CD14-positive monocyte (primary cell): ENCODE data around the gene ST7L. TPM values are rescaled to one million over a fixed set of nuclear protein-coding genes. Genes with fewer than 3 reads are reported as not detected.
"Not testable (repeated sequence)": the region's sequence is repeated elsewhere in the genome, so short reads cannot be mapped to it uniquely, and the experiment has no call there.

Source experiments
- DNase-seq, 3 donors: peaks; one replicate each; pipeline ENCODE4 v3.0.0-alpha.2; 2011 to 2022
- H2AFZ ChIP-seq: 2 replicates; pipeline ENCODE4 v1.6.0; 2012; ENCODE audit warnings: mild to moderate bottlenecking, low read depth, low read length, inconsistent platforms; ENCODE audit not compliant: insufficient read depth, poor library complexity, severe bottlenecking
- H3K27ac ChIP-seq, 2 donors: 1 replicate in 1 of 2; 2 replicates in 1 of 2; pipeline ENCODE4 v1.5.1; 2012 to 2013; ENCODE audit warnings: low read length in 2 of 2, control low read depth in 1 of 2, inconsistent platforms in 1 of 2, low read depth in 1 of 2, mild to moderate bottlenecking in 1 of 2
- H3K27me3 ChIP-seq, 2 donors: one replicate each; pipeline versions ENCODE4 v1.6.0 to v1.6.1; 2011 to 2013; ENCODE audit warnings: low read length in 2 of 2; ENCODE audit not compliant: control insufficient read depth in 2 of 2, insufficient read depth in 2 of 2
- H3K36me3 ChIP-seq, 2 donors: replicated peaks in 1 of 2; 1 replicate in 1 of 2; 2 replicates in 1 of 2; pipeline versions ENCODE4 v1.5.1 to v1.6.1; 2012 to 2013; ENCODE audit warnings: low read length in 2 of 2, control low read depth in 1 of 2, inconsistent platforms in 1 of 2, mild to moderate bottlenecking in 1 of 2; ENCODE audit not compliant: insufficient read depth in 2 of 2, control insufficient read depth in 1 of 2
- H3K4me1 ChIP-seq, 2 donors: 1 replicate in 1 of 2; 2 replicates in 1 of 2; pipeline versions ENCODE4 v1.5.1 to v1.6.1; 2012 to 2013; ENCODE audit warnings: low read length in 2 of 2, control low read depth in 1 of 2, inconsistent platforms in 1 of 2, mild to moderate bottlenecking in 1 of 2, moderate library complexity in 1 of 2; ENCODE audit not compliant: insufficient read depth in 2 of 2, control insufficient read depth in 1 of 2
- H3K4me2 ChIP-seq: replicated peaks from 2 replicates; pipeline ENCODE3; 2012; ENCODE audit warnings: low read length, moderate library complexity, mild to moderate bottlenecking; ENCODE audit not compliant: poor library complexity, severe bottlenecking; ENCODE audit errors: extremely low read depth
- H3K4me3 ChIP-seq, 3 experiments: fragments of 200-600 bp in 1 of 3; sonication (generic) in 1 of 3; replicated peaks in 1 of 3; 1 replicate in 2 of 3; 2 replicates in 1 of 3; pipeline ENCODE4 v1.5.1; 2011 to 2013; ENCODE audit warnings: low read length in 3 of 3, mild to moderate bottlenecking in 3 of 3, control low read depth in 2 of 3, low read depth in 2 of 3, inconsistent platforms in 1 of 3, moderate library complexity in 1 of 3
- H3K79me2 ChIP-seq: 2 replicates; pipeline ENCODE4 v1.6.0; 2012; ENCODE audit warnings: mild to moderate bottlenecking, control low read depth, inconsistent platforms, low read length, moderate library complexity; ENCODE audit not compliant: insufficient read depth
- H3K9ac ChIP-seq: 2 replicates; pipeline ENCODE4 v1.6.0; 2017; ENCODE audit warnings: low read length, mild to moderate bottlenecking; ENCODE audit not compliant: insufficient read depth, poor library complexity, severe bottlenecking
- H3K9me3 ChIP-seq, 2 donors: replicated peaks in 1 of 2; 1 replicate in 1 of 2; 2 replicates in 1 of 2; pipeline versions ENCODE4 v1.5.1 to v1.6.1; 2012 to 2013; ENCODE audit warnings: low read length in 2 of 2, control low read depth in 1 of 2; ENCODE audit not compliant: control insufficient read depth in 1 of 2, insufficient read depth in 1 of 2
- H4K20me1 ChIP-seq: 2 replicates; pipeline ENCODE4 v1.6.0; 2012; ENCODE audit warnings: mild to moderate bottlenecking, low read length, control low read depth, moderate library complexity; ENCODE audit not compliant: insufficient read depth
- H3K27ac Mint-ChIP-seq, 7 donors: one replicate each; pipeline ENCODE4 v1.8.0; 2020; ENCODE audit warnings: mild to moderate bottlenecking in 7 of 7, mixed read lengths in 7 of 7, moderate library complexity in 6 of 7, inconsistent platforms in 2 of 7
- H3K27me3 Mint-ChIP-seq, 3 donors: one replicate each; pipeline ENCODE4 v1.8.0; 2021 to 2022; ENCODE audit warnings: low read depth in 3 of 3, mild to moderate bottlenecking in 3 of 3, mixed read lengths in 3 of 3, moderate library complexity in 3 of 3, inconsistent platforms in 1 of 3
- H3K36me3 Mint-ChIP-seq, 2 donors: one replicate each; pipeline ENCODE4 v1.8.0; 2020; ENCODE audit warnings: mixed read lengths in 2 of 2, inconsistent platforms in 1 of 2, mild to moderate bottlenecking in 1 of 2
- H3K4me1 Mint-ChIP-seq: one replicate; pipeline ENCODE4 v1.8.0; 2020; ENCODE audit warnings: mild to moderate bottlenecking, mixed read lengths
- H3K4me3 Mint-ChIP-seq, 2 donors: one replicate each; pipeline ENCODE4 v1.8.0; 2020; ENCODE audit warnings: mild to moderate bottlenecking in 2 of 2, mixed read lengths in 2 of 2, moderate library complexity in 1 of 2
- H3K9me3 Mint-ChIP-seq, 7 donors: one replicate each; pipeline ENCODE4 v1.8.0; 2020 to 2022; ENCODE audit warnings: mixed read lengths in 7 of 7, mild to moderate bottlenecking in 6 of 7, moderate library complexity in 6 of 7, inconsistent platforms in 2 of 7
- WGBS: methylation state at CpG from one replicate; pipeline ENCODE4 v1.1.5; 2013; ENCODE audit warnings: missing lambda C conversion rate; ENCODE audit not compliant: insufficient coverage; 5-methylcytosine and 5-hydroxymethylcytosine counted together
- intact Hi-C, 2 donors: fragments of 100-400 bp; cut with micrococcal nuclease; formaldehyde crosslinking; loops; one replicate each; pipeline versions ENCODE4 v1.15.0 to v1.15.1; 2023
- polyA plus RNA-seq, 3 donors: library from polyadenylated mRNA; depleted of rRNA in 1 of 3; unstranded in 2 of 3; stranded (reverse) in 1 of 3; fragments of 300-500 nt in 2 of 3; fragments of >200 nt in 1 of 3; fragmentation: Illumina TruSeq in 2 of 3; gene quantifications; 1 replicate in 2 of 3; 2 replicates in 1 of 3; pipeline ENCODE4 v1.2.3, GENCODE V29; 2012 to 2021
- TF ChIP-seq, protein P1 (sequence below): fragments of 200-600 bp; IDR thresholded peaks from one replicate; pipeline ENCODE4 v1.8.0; 2022; ENCODE audit warnings: antibody characterized with exemption, mild to moderate bottlenecking

ST7L gene
- polyA plus RNA-seq, 3 donors = 5.4 to 10.0 (median 6.1) TPM

DNA sequence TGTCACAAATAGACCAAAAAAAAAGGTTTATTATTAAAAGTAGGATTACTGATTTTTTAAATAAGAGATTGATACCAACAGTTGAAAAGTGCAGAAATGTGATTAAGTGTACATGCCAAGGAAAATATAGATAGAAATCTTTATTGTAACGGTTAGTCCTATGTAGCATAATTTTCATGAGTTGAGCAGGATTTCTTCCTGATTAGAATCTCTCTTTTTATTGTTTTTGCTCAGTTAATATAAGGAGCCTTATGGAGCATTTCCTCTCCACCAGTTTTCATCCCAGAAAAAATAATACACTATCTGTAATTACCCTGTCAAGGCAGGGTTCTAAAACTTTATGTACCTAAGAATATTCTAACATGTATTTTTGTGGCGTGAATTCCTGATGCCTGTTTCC, 24.1 kb upstream of the ST7L start:
- H3K4me1 Mint-ChIP-seq = no peaks in the 10 kb centered on the region
- Histone ChIP-seq H3K4me2 (no peak overlapping the region), H3K27me3 (no peaks in the 10 kb centered on the region), H3K9ac (no peak overlapping the region), H2AFZ (no peak overlapping the region), H3K4me3 (no peak overlapping the region), H4K20me1 (peaks cover 90% of the 10 kb centered on the region), H3K4me1 (no peaks in the 10 kb centered on the region), H3K36me3 (peaks cover 24 to 47% of the 10 kb centered on the region in 2 donors), H3K79me2 (peaks cover 91% of the 10 kb centered on the region), H3K9me3 (no peaks in the 10 kb centered on the region), H3K27ac (peak overlapping the region in 1 of 2 donors; percentile 12)
- WGBS = no CpG with 5 or more reads among the region's 2 CpGs
- H3K4me3 Mint-ChIP-seq = no peak overlapping the region
- intact Hi-C loops = no loop called here
- TF ChIP-seq, protein P1, sequence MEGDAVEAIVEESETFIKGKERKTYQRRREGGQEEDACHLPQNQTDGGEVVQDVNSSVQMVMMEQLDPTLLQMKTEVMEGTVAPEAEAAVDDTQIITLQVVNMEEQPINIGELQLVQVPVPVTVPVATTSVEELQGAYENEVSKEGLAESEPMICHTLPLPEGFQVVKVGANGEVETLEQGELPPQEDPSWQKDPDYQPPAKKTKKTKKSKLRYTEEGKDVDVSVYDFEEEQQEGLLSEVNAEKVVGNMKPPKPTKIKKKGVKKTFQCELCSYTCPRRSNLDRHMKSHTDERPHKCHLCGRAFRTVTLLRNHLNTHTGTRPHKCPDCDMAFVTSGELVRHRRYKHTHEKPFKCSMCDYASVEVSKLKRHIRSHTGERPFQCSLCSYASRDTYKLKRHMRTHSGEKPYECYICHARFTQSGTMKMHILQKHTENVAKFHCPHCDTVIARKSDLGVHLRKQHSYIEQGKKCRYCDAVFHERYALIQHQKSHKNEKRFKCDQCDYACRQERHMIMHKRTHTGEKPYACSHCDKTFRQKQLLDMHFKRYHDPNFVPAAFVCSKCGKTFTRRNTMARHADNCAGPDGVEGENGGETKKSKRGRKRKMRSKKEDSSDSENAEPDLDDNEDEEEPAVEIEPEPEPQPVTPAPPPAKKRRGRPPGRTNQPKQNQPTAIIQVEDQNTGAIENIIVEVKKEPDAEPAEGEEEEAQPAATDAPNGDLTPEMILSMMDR = no peak
- H3K27me3 Mint-ChIP-seq = no peaks in the 10 kb centered on the region
- no peak for DNase-seq
- no peak overlapping the region for H3K27ac Mint-ChIP-seq
- H3K9me3 Mint-ChIP-seq = peaks cover 0 to 3% (median 0%) of the 10 kb centered on the region in 7 donors
- H3K36me3 Mint-ChIP-seq = peaks cover 20 to 37% of the 10 kb centered on the region in 2 donors

DNA sequence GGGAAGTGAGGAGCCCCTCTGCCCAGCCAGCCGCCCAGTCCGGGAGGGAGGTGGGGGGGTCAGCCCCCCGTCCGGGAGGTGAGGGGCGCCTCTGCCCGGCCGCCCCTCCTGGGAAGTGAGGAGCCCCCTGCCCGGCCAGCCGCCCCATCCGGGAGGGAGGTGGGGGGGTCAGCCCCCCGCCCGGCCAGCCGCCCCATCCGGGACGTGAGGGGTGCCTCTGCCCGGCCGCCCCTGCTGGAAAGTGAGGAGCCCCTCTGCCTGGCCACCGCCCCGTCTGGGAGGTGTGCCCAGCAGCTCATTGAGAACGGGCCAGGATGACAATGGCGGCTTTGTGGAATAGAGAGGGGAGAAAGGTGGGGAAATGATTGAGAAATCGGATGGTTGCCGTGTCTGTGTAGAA, 21.5 kb upstream of the ST7L start:
- H3K4me3 Mint-ChIP-seq, H2AFZ ChIP-seq, H3K27me3 Mint-ChIP-seq, H3K27me3 ChIP-seq, H3K4me2 ChIP-seq, H3K9me3 Mint-ChIP-seq, H3K4me3 ChIP-seq, H3K9ac ChIP-seq, H3K27ac ChIP-seq, H3K9me3 ChIP-seq, DNase-seq, intact Hi-C loops: not testable (repeated sequence)
- H3K79me2 ChIP-seq = peaks cover 91% of the 10 kb centered on the region
- peaks cover 12 to 26% of the 10 kb centered on the region in 2 donors for H3K36me3 ChIP-seq
- peaks cover 16% of the 10 kb centered on the region for H3K4me1 Mint-ChIP-seq
- H3K36me3 Mint-ChIP-seq = peaks cover 13 to 22% of the 10 kb centered on the region in 2 donors
- 92% methylated on average over 19 of the region's 23 CpGs for WGBS
- peak overlapping the region in 1 of 7 donors; percentile 85 for H3K27ac Mint-ChIP-seq
- H3K4me1 ChIP-seq = peaks cover 8 to 16% of the 10 kb centered on the region in 2 donors
- peaks cover 90% of the 10 kb centered on the region for H4K20me1 ChIP-seq
